Loucy (cell line): ENCODE results near the gene OR11A1.

Experiments used
- EZH2phosphoT487 ChIP-seq: fragments of 200-600 bp; IDR thresholded peaks from 2 replicates; pipeline ENCODE4 v1.6.1; 2018; ENCODE audit warnings: antibody characterized with exemption, mild to moderate bottlenecking, moderate library complexity, borderline replicate concordance
- TF ChIP-seq, protein P1 (sequence below): fragments of 200-600 bp; sonication (generic); conservative IDR thresholded peaks from 2 replicates; pipeline ENCODE4 v1.5.1; 2014; ENCODE audit warnings: mild to moderate bottlenecking, antibody characterized with exemption, low read length

DNA sequence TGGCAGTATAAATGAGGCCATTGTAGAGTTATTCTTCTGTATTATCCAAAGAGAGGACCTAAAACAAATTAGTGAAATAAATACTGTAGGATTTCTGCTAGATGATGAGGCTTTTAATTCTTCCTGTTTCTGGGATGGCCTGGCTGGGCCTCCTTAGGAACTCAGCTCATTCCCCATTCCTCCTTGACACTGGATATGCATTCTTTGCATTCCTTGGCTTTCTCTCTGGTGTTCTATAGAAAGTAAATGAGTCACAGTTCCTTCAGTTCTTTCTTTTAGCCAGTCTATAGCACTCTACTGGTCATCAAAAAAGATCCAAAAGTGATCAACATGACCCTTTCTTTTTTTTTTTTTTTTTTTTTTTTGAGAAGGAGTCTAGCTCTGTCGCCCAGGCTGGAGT lies 9.2 kb downstream of the OR11A1 start:
- TF ChIP-seq, protein P1, sequence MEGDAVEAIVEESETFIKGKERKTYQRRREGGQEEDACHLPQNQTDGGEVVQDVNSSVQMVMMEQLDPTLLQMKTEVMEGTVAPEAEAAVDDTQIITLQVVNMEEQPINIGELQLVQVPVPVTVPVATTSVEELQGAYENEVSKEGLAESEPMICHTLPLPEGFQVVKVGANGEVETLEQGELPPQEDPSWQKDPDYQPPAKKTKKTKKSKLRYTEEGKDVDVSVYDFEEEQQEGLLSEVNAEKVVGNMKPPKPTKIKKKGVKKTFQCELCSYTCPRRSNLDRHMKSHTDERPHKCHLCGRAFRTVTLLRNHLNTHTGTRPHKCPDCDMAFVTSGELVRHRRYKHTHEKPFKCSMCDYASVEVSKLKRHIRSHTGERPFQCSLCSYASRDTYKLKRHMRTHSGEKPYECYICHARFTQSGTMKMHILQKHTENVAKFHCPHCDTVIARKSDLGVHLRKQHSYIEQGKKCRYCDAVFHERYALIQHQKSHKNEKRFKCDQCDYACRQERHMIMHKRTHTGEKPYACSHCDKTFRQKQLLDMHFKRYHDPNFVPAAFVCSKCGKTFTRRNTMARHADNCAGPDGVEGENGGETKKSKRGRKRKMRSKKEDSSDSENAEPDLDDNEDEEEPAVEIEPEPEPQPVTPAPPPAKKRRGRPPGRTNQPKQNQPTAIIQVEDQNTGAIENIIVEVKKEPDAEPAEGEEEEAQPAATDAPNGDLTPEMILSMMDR = no peak
- TF ChIP-seq EZH2phosphoT487 = no peak
